ENCODE results near the gene DENND6B. TPM values are rescaled to one million over a fixed set of nuclear protein-coding genes. Genes with fewer than 3 reads are reported as not detected.

DENND6B gene
- total and polyA plus RNA-seq, 2 donors (not counting 3 experiments of a cell fraction or from before 2014, with no cell fraction given) = 4.1 to 5.9 TPM

DNA sequence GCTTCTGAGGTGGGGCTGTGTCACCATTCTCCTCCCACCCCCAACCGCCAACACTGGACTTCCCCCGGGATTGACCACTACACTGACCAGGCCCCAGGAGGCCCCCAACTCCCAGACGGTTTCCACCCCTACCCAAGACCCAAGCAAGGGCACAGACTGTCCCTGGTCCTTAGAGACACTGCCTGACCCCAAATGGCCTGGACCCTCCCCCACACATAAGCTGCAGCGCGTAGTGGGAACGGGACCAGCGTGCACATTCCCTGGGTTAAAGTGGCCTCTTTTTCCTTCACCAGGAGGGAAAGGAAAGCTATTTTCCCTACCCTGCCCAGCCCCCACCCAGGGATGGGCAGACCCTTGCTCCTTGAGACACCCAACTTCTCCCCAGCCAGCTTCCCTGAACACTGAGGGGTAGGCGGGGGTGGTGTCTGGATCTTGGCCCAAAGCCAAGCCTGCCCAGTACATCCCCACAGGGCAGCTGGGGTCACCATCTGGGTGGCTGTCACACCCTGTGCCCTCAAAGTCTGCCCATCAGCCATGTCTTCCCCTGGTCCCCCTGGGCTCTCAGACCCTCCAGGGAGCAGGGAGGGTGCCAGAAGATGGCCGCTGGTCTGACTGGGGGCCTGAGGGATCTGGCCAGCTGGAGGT lies 63.7 kb downstream of the DENND6B start:
- no peak overlapping the region for H3K27ac ChIP-seq (ENCODE audit: insufficient read depth, low read depth, low read length)
- FAIRE-seq (no peak), DNase-seq (ENCODE audit: low read depth, low spot score) (no peak)
- peaks cover 22% of the 10 kb centered on the region for H3K79me2 ChIP-seq (ENCODE audit: control insufficient read depth, insufficient read depth, low read length)
- ChIA-PET CTCF (interaction anchor here (0.9 to 4.9 kb wide), 5 partner anchors 11 to 262 kb away, joined by 3 to 41 read pairs (median 3); partner anchors contain the start of genes HDAC10 and SCO2), POLR2A (no interaction called here)
- no TSS peak for BruUV-seq (replicated peaks)
- no peak overlapping the region for H2AFZ ChIP-seq (ENCODE audit: low read depth, low read length)
- no peak overlapping the region for H3K4me2 ChIP-seq (ENCODE audit: insufficient read depth, low read length)
- H3K4me3 ChIP-seq (replicated peaks in 1 of 3; ENCODE audit: insufficient read depth in 1 of 3, low read depth in 1 of 3, low read length in 3 of 3) = no peak overlapping the region
- dilution Hi-C loops (cut with MboI; ENCODE audit: extremely low pct_ligation_motif_present, low sequenced_read_pairs) (no loop called here), intact Hi-C loops (cut with micrococcal nuclease) (no loop called here)
- no peaks in the 10 kb centered on the region for H4K20me1 ChIP-seq (replicated peaks; ENCODE audit: control insufficient read depth, extremely low read depth, insufficient read depth, low read length)
- H3K36me3 ChIP-seq (ENCODE audit: control insufficient read depth in 2 of 2, extremely low read depth in 1 of 2, insufficient read depth in 2 of 2, low read length in 2 of 2) = peaks cover 0 to 6% of the 10 kb centered on the region in 2 experiments
- no peaks in the 10 kb centered on the region for H3K9me1 ChIP-seq (replicated peaks; ENCODE audit: control insufficient read depth, extremely low read depth, insufficient read depth, low read length)
- TF ChIP-seq JUN (IDR thresholded peaks at IDR 0.05; ENCODE audit: borderline replicate concordance, insufficient read depth, insufficient read length, low read depth) (no peak), EZH2 (IDR thresholded peaks at IDR 0.05; ENCODE audit: borderline replicate concordance, low read depth, low read length, severe bottlenecking) (no peak), POLR2AphosphoS5 (IDR thresholded peaks at IDR 0.05; ENCODE audit: insufficient read depth, low read depth, low read length) (no peak), POLR2A (IDR thresholded peaks at IDR 0.05; ENCODE audit: low read depth, low read length) (no peak), MYC (IDR thresholded peaks at IDR 0.05; ENCODE audit: low read depth, low read length) (no peak), GATA2 (IDR thresholded peaks at IDR 0.05; ENCODE audit: insufficient read depth, insufficient read length, low read depth, low read length) (no peak), FOS (IDR thresholded peaks at IDR 0.05; ENCODE audit: borderline replicate concordance, insufficient read depth, low read length) (no peak)
- TF ChIP-seq, protein P1, sequence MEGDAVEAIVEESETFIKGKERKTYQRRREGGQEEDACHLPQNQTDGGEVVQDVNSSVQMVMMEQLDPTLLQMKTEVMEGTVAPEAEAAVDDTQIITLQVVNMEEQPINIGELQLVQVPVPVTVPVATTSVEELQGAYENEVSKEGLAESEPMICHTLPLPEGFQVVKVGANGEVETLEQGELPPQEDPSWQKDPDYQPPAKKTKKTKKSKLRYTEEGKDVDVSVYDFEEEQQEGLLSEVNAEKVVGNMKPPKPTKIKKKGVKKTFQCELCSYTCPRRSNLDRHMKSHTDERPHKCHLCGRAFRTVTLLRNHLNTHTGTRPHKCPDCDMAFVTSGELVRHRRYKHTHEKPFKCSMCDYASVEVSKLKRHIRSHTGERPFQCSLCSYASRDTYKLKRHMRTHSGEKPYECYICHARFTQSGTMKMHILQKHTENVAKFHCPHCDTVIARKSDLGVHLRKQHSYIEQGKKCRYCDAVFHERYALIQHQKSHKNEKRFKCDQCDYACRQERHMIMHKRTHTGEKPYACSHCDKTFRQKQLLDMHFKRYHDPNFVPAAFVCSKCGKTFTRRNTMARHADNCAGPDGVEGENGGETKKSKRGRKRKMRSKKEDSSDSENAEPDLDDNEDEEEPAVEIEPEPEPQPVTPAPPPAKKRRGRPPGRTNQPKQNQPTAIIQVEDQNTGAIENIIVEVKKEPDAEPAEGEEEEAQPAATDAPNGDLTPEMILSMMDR (IDR thresholded peaks at IDR 0.05; ENCODE audit: extremely low read depth in 1 of 2, insufficient read depth in 1 of 2, low read depth in 1 of 2, low read length in 2 of 2) = no peak
- TF ChIP-seq, protein P2, sequence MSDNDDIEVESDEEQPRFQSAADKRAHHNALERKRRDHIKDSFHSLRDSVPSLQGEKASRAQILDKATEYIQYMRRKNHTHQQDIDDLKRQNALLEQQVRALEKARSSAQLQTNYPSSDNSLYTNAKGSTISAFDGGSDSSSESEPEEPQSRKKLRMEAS (IDR thresholded peaks at IDR 0.05; ENCODE audit: insufficient read depth, insufficient read length) = no peak
- H3K9me3 ChIP-seq (replicated peaks; ENCODE audit: control insufficient read depth, insufficient read depth, low read length) = no peaks in the 10 kb centered on the region
- H3K27me3 ChIP-seq (ENCODE audit: control insufficient read depth in 2 of 2, insufficient read depth in 2 of 2, low read length in 2 of 2) = no peaks in the 10 kb centered on the region
- H3K4me1 ChIP-seq (ENCODE audit: control insufficient read depth, extremely low read depth, insufficient read depth, low read length) = peaks cover 11% of the 10 kb centered on the region
- H3K9ac ChIP-seq (replicated peaks; ENCODE audit: extremely low read depth, insufficient read depth, low read length) = no peak overlapping the region

All from endothelial cell of umbilical vein (primary cell).